Skeletal muscle cell (primary cell): Measurements from ENCODE around the gene CAMTA2.
A peak's percentile ranks its signal among the peaks of the same experiment; 100 is the strongest.
"Not testable (repeated sequence)": the region's sequence is repeated elsewhere in the genome, so short reads cannot be mapped to it uniquely, and the experiment has no call there.

Source experiments
- DNase-seq: peaks from one replicate; pipeline ENCODE4 v3.0.0-alpha.2; 2010; ENCODE audit warnings: low read depth
- H3K4me3 ChIP-seq: 2 replicates; pipeline ENCODE4 v1.5.1; 2011; ENCODE audit warnings: low read depth, mild to moderate bottlenecking, control low read depth, low read length, moderate library complexity

CAMTA2 gene

GRCh38 chr17:4986951-4987766, at the start of gene CAMTA2:
TSS of gene CAMTA2 (minus strand) at chr17:4987675. CDS start at chr17:4986222, 1,453 bp downstream.
- no peak for DNase-seq
- peak within 1 kb of the TSS; percentile 86 for H3K4me3 ChIP-seq

- peak within 1 kb of the TSS; percentile 17 for H3K4me3 ChIP-seq
- no peak for DNase-seq
Observed at GRCh38 chr17:5035315-5035714, 47.8 kb upstream of the CAMTA2 start, which contains the start of gene SLC52A1. TSS of gene SLC52A1 (minus strand) at chr17:5035426. CDS start at chr17:5034606, 820 bp downstream.

GRCh38 chr17:5034651-5035050, 47.2 kb upstream of the CAMTA2 start:
- H3K4me3 ChIP-seq, result no peak overlapping the region
- no peak for DNase-seq

GRCh38 chr17:5034063-5034462, 46.6 kb upstream of the CAMTA2 start:
- H3K4me3 ChIP-seq, result no peak overlapping the region
- no peak for DNase-seq

GRCh38 chr17:5033352-5034015, 46.0 kb upstream of the CAMTA2 start:
- DNase-seq, result no peak
- no peak overlapping the region for H3K4me3 ChIP-seq

GRCh38 chr17:5032865-5033264, 45.4 kb upstream of the CAMTA2 start:
- no peak for DNase-seq
- no peak overlapping the region for H3K4me3 ChIP-seq

- peak overlapping the region; percentile 41 for H3K4me3 ChIP-seq
- peak; percentile 35 for DNase-seq
Observed at GRCh38 chr17:5031365-5032082, 44.0 kb upstream of the CAMTA2 start.

GRCh38 chr17:5030168-5030567, 42.7 kb upstream of the CAMTA2 start:
- not testable (repeated sequence) for DNase-seq, H3K4me3 ChIP-seq

- no peak for DNase-seq
- no peak overlapping the region for H3K4me3 ChIP-seq
Observed at GRCh38 chr17:5027916-5028315, 40.4 kb upstream of the CAMTA2 start.

- no peak for DNase-seq
- no peak overlapping the region for H3K4me3 ChIP-seq
Observed at GRCh38 chr17:5027299-5027698, 39.8 kb upstream of the CAMTA2 start.

- no peak for DNase-seq
- H3K4me3 ChIP-seq, result no peak overlapping the region
Observed at GRCh38 chr17:5024604-5025003, 37.1 kb upstream of the CAMTA2 start.

- H3K4me3 ChIP-seq, result no peak overlapping the region
Observed at GRCh38 chr17:5023588-5024147, 36.2 kb upstream of the CAMTA2 start.

GRCh38 chr17:5022171-5022711, 34.8 kb upstream of the CAMTA2 start:
- no peak for DNase-seq
- H3K4me3 ChIP-seq, result no peak overlapping the region

More at GRCh38 chr17:5023588-5024147, 36.2 kb upstream of the CAMTA2 start:
- no peak for DNase-seq

- H3K4me3 ChIP-seq, result no peak overlapping the region
- no peak for DNase-seq
Observed at GRCh38 chr17:5020502-5021023, 33.1 kb upstream of the CAMTA2 start.

GRCh38 chr17:5019475-5019956, 32.0 kb upstream of the CAMTA2 start:
- DNase-seq, result no peak
- no peak overlapping the region for H3K4me3 ChIP-seq

- no peak for DNase-seq
- H3K4me3 ChIP-seq, result no peak overlapping the region
Observed at GRCh38 chr17:5014357-5014756, 26.9 kb upstream of the CAMTA2 start.

- no peak overlapping the region for H3K4me3 ChIP-seq
- DNase-seq, result no peak
Observed at GRCh38 chr17:5011928-5012327, 24.5 kb upstream of the CAMTA2 start.

- DNase-seq, result no peak
- no peak overlapping the region for H3K4me3 ChIP-seq
Observed at GRCh38 chr17:5003214-5003867, 15.9 kb upstream of the CAMTA2 start.
